H9 (cell line): Measurements from ENCODE around the gene ZNF69. TPM values are rescaled to one million over a fixed set of nuclear protein-coding genes. Genes with fewer than 3 reads are reported as not detected.
"Not testable (repeated sequence)": the region's sequence is repeated elsewhere in the genome, so short reads cannot be mapped to it uniquely, and the experiment has no call there.

Source experiments
- DNase-seq: peaks from one replicate; pipeline ENCODE4 v3.0.0-alpha.2; 2017
- H2AFZ ChIP-seq: one replicate; pipeline ENCODE4 v1.6.1; 2013; ENCODE audit warnings: mild to moderate bottlenecking, low read length, control low read depth, moderate library complexity
- H2AK5ac ChIP-seq: 2 replicates; pipeline ENCODE4 v1.6.1; 2013; ENCODE audit warnings: low read length, control low read depth, mixed read lengths; ENCODE audit not compliant: insufficient read length
- H2BK120ac ChIP-seq: one replicate; pipeline ENCODE4 v1.6.1; 2013; ENCODE audit warnings: low read depth, mild to moderate bottlenecking, low read length, control low read depth, inconsistent platforms; ENCODE audit not compliant: poor library complexity, severe bottlenecking
- H2BK12ac ChIP-seq: 2 replicates; pipeline ENCODE4 v1.6.1; 2013; ENCODE audit warnings: low read length, control low read depth, mixed read lengths, low read depth; ENCODE audit not compliant: insufficient read length
- H2BK15ac ChIP-seq: 2 replicates; pipeline ENCODE4 v1.6.1; 2013; ENCODE audit warnings: low read depth, low read length, control low read depth
- H2BK20ac ChIP-seq: one replicate; pipeline ENCODE4 v1.6.1; 2013; ENCODE audit warnings: low read depth, mild to moderate bottlenecking, low read length, control low read depth, inconsistent platforms; ENCODE audit not compliant: poor library complexity, severe bottlenecking
- H2BK5ac ChIP-seq: 2 replicates; pipeline ENCODE4 v1.6.1; 2013; ENCODE audit warnings: low read length, control low read depth, mixed read lengths; ENCODE audit not compliant: insufficient read length
- H3K14ac ChIP-seq: 2 replicates; pipeline ENCODE4 v1.6.1; 2013; ENCODE audit warnings: low read length, control low read depth; ENCODE audit not compliant: insufficient read depth
- H3K18ac ChIP-seq: 2 replicates; pipeline ENCODE4 v1.6.1; 2013; ENCODE audit warnings: low read depth, mild to moderate bottlenecking, mixed read lengths, low read length, control low read depth; ENCODE audit not compliant: insufficient read length
- H3K23ac ChIP-seq: 2 replicates; pipeline ENCODE4 v1.6.1; 2013; ENCODE audit warnings: low read length, control low read depth, mixed read lengths, low read depth; ENCODE audit not compliant: insufficient read length
- H3K23me2 ChIP-seq: 2 replicates; pipeline ENCODE4 v1.6.1; 2013; ENCODE audit warnings: low read depth, mild to moderate bottlenecking, mixed read lengths, low read length, control low read depth; ENCODE audit not compliant: insufficient read length, poor library complexity, severe bottlenecking
- H3K27ac ChIP-seq: 2 replicates; pipeline ENCODE4 v1.5.1; 2013; ENCODE audit warnings: low read length, control low read depth, mixed read lengths, low read depth; ENCODE audit not compliant: insufficient read length
- H3K27me3 ChIP-seq: 2 replicates; pipeline ENCODE4 v1.6.1; 2013; ENCODE audit warnings: low read length, control low read depth, inconsistent platforms; ENCODE audit not compliant: insufficient read depth
- H3K4ac ChIP-seq: 2 replicates; pipeline ENCODE4 v1.6.1; 2013; ENCODE audit warnings: low read depth, mild to moderate bottlenecking, control low read depth, inconsistent platforms, low read length, moderate library complexity
- H3K4me1 ChIP-seq: 2 replicates; pipeline ENCODE4 v1.6.1; 2013; ENCODE audit warnings: low read length, control low read depth, inconsistent platforms; ENCODE audit not compliant: insufficient read depth
- H3K4me2 ChIP-seq: 2 replicates; pipeline ENCODE4 v1.6.1; 2013; ENCODE audit warnings: low read length, control low read depth, mixed read lengths; ENCODE audit not compliant: insufficient read length, insufficient read depth
- H3K56ac ChIP-seq: 2 replicates; pipeline ENCODE4 v1.6.1; 2013; ENCODE audit warnings: low read depth, mild to moderate bottlenecking, mixed read lengths, low read length, control low read depth; ENCODE audit not compliant: insufficient read length
- H3K79me1 ChIP-seq: 2 replicates; pipeline ENCODE4 v1.6.1; 2013; ENCODE audit warnings: low read depth, mild to moderate bottlenecking, moderate library complexity, low read length, control low read depth, inconsistent platforms; ENCODE audit not compliant: insufficient read depth, poor library complexity, severe bottlenecking
- H3K79me2 ChIP-seq: 2 replicates; pipeline ENCODE4 v1.6.1; 2013; ENCODE audit warnings: low read length, control low read depth, inconsistent platforms; ENCODE audit not compliant: insufficient read depth
- H3K9ac ChIP-seq: 2 replicates; pipeline ENCODE4 v1.6.1; 2013; ENCODE audit warnings: low read length, control low read depth, mixed read lengths; ENCODE audit not compliant: insufficient read length; ENCODE audit errors: extremely low read depth
- H3K9me3 ChIP-seq: one replicate; pipeline ENCODE4 v1.6.1; 2013; ENCODE audit warnings: low read depth, low read length, inconsistent platforms; ENCODE audit not compliant: control insufficient read depth
- H3T11ph ChIP-seq: one replicate; pipeline ENCODE4 v1.6.1; 2013; ENCODE audit warnings: mild to moderate bottlenecking, low read length, control low read depth, inconsistent platforms
- H4K20me1 ChIP-seq: one replicate; pipeline ENCODE4 v1.6.1; 2013; ENCODE audit not compliant: control insufficient read depth, insufficient read length, insufficient read depth
- H4K5ac ChIP-seq: 2 replicates; pipeline ENCODE4 v1.6.1; 2013; ENCODE audit warnings: low read depth, mild to moderate bottlenecking, mixed read lengths, low read length, control low read depth; ENCODE audit not compliant: insufficient read length
- H4K8ac ChIP-seq: replicated peaks from 2 replicates; pipeline ENCODE4 v1.6.1; 2013; ENCODE audit warnings: low read length, control low read depth, mixed read lengths, low read depth; ENCODE audit not compliant: insufficient read length
- H4K91ac ChIP-seq: 2 replicates; pipeline ENCODE4 v1.6.1; 2013; ENCODE audit warnings: low read depth, mild to moderate bottlenecking, moderate library complexity, mixed read lengths, low read length, control low read depth; ENCODE audit not compliant: insufficient read length
- H3K27ac Mint-ChIP-seq, 3 experiments: 2 replicates in 2 of 3; 3 replicates in 1 of 3; pipeline ENCODE4 v1.8.0; 2020 to 2021; ENCODE audit warnings: mixed read lengths in 3 of 3, mild to moderate bottlenecking in 1 of 3, moderate library complexity in 1 of 3
- H3K27me3 Mint-ChIP-seq: 2 replicates; pipeline ENCODE4 v1.8.0; 2021; ENCODE audit warnings: low read depth, mild to moderate bottlenecking, moderate library complexity, mixed read lengths
- H3K36me3 Mint-ChIP-seq, 3 experiments: 2 replicates in 2 of 3; 3 replicates in 1 of 3; pipeline ENCODE4 v1.8.0; 2020 to 2021; ENCODE audit warnings: low read depth in 3 of 3, mixed read lengths in 3 of 3; ENCODE audit not compliant: insufficient read depth in 1 of 3
- H3K4me1 Mint-ChIP-seq, 2 experiments: 2 replicates each; pipeline ENCODE4 v1.8.0; 2020; ENCODE audit warnings: mixed read lengths in 2 of 2
- H3K4me3 Mint-ChIP-seq, 2 experiments: 2 replicates in 1 of 2; 3 replicates in 1 of 2; pipeline ENCODE4 v1.8.0; 2020 to 2021; ENCODE audit warnings: mild to moderate bottlenecking in 2 of 2, mixed read lengths in 2 of 2, moderate library complexity in 1 of 2
- H3K9me3 Mint-ChIP-seq, 2 experiments: 2 replicates in 1 of 2; 3 replicates in 1 of 2; pipeline ENCODE4 v1.8.0; 2020; ENCODE audit warnings: mild to moderate bottlenecking in 2 of 2, mixed read lengths in 2 of 2, moderate library complexity in 1 of 2
- WGBS: extraction: QIAGEN DNeasy Blood & Tissue Kit; methylation state at CpG from one replicate; pipeline ENCODE4 v1.1.7; 2013; ENCODE audit warnings: missing lambda C conversion rate, low lambda C conversion rate, mixed read lengths; ENCODE audit not compliant: insufficient read length; ENCODE audit errors: extremely low coverage; 5-methylcytosine and 5-hydroxymethylcytosine counted together
- total RNA-seq: library from RNA; stranded (reverse); gene quantifications from 2 replicates; pipeline ENCODE4 v1.2.1, GENCODE V29; 2021

The ZNF69 gene
- total RNA-seq, 1 experiment from 2014 or later, result 27.3 TPM

GRCh38 chr19:11938383-11938782, 50.8 kb downstream of the ZNF69 start:
- Mint-ChIP-seq H3K36me3 (peaks cover 68 to 79% (median 76%) of the 10 kb centered on the region in 3 experiments), H3K9me3 (peaks cover 80 to 82% of the 10 kb centered on the region in 2 experiments)
- H3K4me2 ChIP-seq, H2BK5ac ChIP-seq, H3K4me1 Mint-ChIP-seq, H2BK12ac ChIP-seq, H4K91ac ChIP-seq, H3K23ac ChIP-seq, H3K9ac ChIP-seq, H3K56ac ChIP-seq, H3K4me3 Mint-ChIP-seq, H4K5ac ChIP-seq, H3K27me3 Mint-ChIP-seq, H2BK20ac ChIP-seq, H3K4me1 ChIP-seq, H3K27me3 ChIP-seq, H3T11ph ChIP-seq, H3K79me1 ChIP-seq, DNase-seq, H3K79me2 ChIP-seq, H3K27ac ChIP-seq, H2BK15ac ChIP-seq, H3K4ac ChIP-seq, H4K8ac ChIP-seq, H2BK120ac ChIP-seq, H2AK5ac ChIP-seq, H3K14ac ChIP-seq, H3K18ac ChIP-seq, H3K23me2 ChIP-seq, H3K27ac Mint-ChIP-seq, H4K20me1 ChIP-seq, H2AFZ ChIP-seq: not testable (repeated sequence)
- no CpG with 5 or more reads among the region's 3 CpGs for WGBS
- peaks cover 17% of the 10 kb centered on the region for H3K9me3 ChIP-seq

GRCh38 chr19:11941361-11941887, 53.8 kb downstream of the ZNF69 start:
- H2AK5ac ChIP-seq, H3T11ph ChIP-seq, H3K4ac ChIP-seq, H4K91ac ChIP-seq, H2BK12ac ChIP-seq, H2BK20ac ChIP-seq, H3K4me1 Mint-ChIP-seq, H3K18ac ChIP-seq, H3K4me3 Mint-ChIP-seq, H3K27ac Mint-ChIP-seq, H2BK5ac ChIP-seq, H3K14ac ChIP-seq, H3K23me2 ChIP-seq, H3K4me2 ChIP-seq, H3K56ac ChIP-seq, H2BK15ac ChIP-seq, H3K4me1 ChIP-seq, H3K23ac ChIP-seq, H3K9ac ChIP-seq, H3K27me3 Mint-ChIP-seq, H3K27me3 ChIP-seq, H3K79me1 ChIP-seq, H4K5ac ChIP-seq, H2AFZ ChIP-seq, H3K79me2 ChIP-seq, H4K20me1 ChIP-seq, H2BK120ac ChIP-seq, H4K8ac ChIP-seq, H3K27ac ChIP-seq, DNase-seq: not testable (repeated sequence)
- WGBS, result no CpG with 5 or more reads among the region's 29 CpGs
- peaks cover 48% of the 10 kb centered on the region for H3K9me3 ChIP-seq
- Mint-ChIP-seq H3K36me3 (peaks cover 77 to 86% (median 86%) of the 10 kb centered on the region in 3 experiments), H3K9me3 (peaks cover 89 to 93% of the 10 kb centered on the region in 2 experiments)
